Karpas-422 (cell line): ENCODE measurements around the gene IRAG1. TPM values are rescaled to one million over a fixed set of nuclear protein-coding genes. Genes with fewer than 3 reads are reported as not detected.

Experiments
- DNase-seq: peaks from one replicate; pipeline ENCODE4 v3.0.0-alpha.2; 2015
- H2AFZ ChIP-seq: fragments of 200-600 bp; sonication (generic); 2 replicates; pipeline ENCODE4 v1.6.1; 2014; ENCODE audit warnings: antibody characterized with exemption, low read length, mixed read lengths
- H3K27ac ChIP-seq: fragments of 200-600 bp; sonication (generic); 2 replicates; pipeline ENCODE4 v1.5.1; 2014; ENCODE audit warnings: mild to moderate bottlenecking, low read length, moderate library complexity
- H3K27me3 ChIP-seq: fragments of 200-600 bp; sonication (generic); 2 replicates; pipeline ENCODE4 v1.6.1; 2014; ENCODE audit warnings: low read length, mixed read lengths
- H3K36me3 ChIP-seq: fragments of 200-600 bp; sonication (generic); 2 replicates; pipeline ENCODE4 v1.6.1; 2014; ENCODE audit warnings: low read length, mixed read lengths; ENCODE audit not compliant: insufficient read depth
- H3K4me1 ChIP-seq: fragments of 200-600 bp; sonication (generic); 2 replicates; pipeline ENCODE4 v1.6.1; 2014; ENCODE audit warnings: mild to moderate bottlenecking, low read length, mixed read lengths
- H3K4me2 ChIP-seq: fragments of 200-600 bp; sonication (generic); 2 replicates; pipeline ENCODE4 v1.6.1; 2014; ENCODE audit warnings: low read length, low read depth, mild to moderate bottlenecking; ENCODE audit not compliant: poor library complexity, severe bottlenecking
- H3K4me3 ChIP-seq: fragments of 200-600 bp; sonication (generic); 2 replicates; pipeline ENCODE4 v1.5.1; 2014; ENCODE audit warnings: mild to moderate bottlenecking, antibody characterized with exemption, low read length, mixed read lengths
- H3K79me2 ChIP-seq: fragments of 200-600 bp; sonication (generic); 2 replicates; pipeline ENCODE4 v1.6.1; 2014; ENCODE audit warnings: mild to moderate bottlenecking, low read length, mixed read lengths
- H3K9ac ChIP-seq: fragments of 200-600 bp; sonication (generic); 2 replicates; pipeline ENCODE4 v1.6.0; 2014; ENCODE audit warnings: low read length
- H3K9me2 ChIP-seq: fragments of 200-600 bp; sonication (generic), shearing (Covaris generic); replicated peaks from 2 replicates; pipeline ENCODE4 v1.6.0; 2014; ENCODE audit warnings: mild to moderate bottlenecking, low read length, moderate library complexity; ENCODE audit not compliant: insufficient read depth
- H3K9me3 ChIP-seq: fragments of 300-700, 200-600 bp; sonication (generic); 2 replicates; pipeline ENCODE4 v1.6.1; 2014; ENCODE audit warnings: low read length, mixed read lengths
- H4K20me1 ChIP-seq: fragments of 200-600 bp; sonication (generic); 2 replicates; pipeline ENCODE4 v1.6.1; 2014; ENCODE audit warnings: mild to moderate bottlenecking, antibody characterized with exemption, low read length, low read depth; ENCODE audit not compliant: insufficient read depth
- total RNA-seq: library from RNA; depleted of rRNA; stranded (reverse); fragments of >200 nt; shearing (Covaris generic); gene quantifications from 2 replicates; pipeline ENCODE4 v1.2.3, GENCODE V29; 2014; ENCODE audit warnings: low replicate concordance

IRAG1 gene
- total RNA-seq, 1 experiment from 2014 or later: not detected

GRCh38 chr11:10657308-10658271 is 36.0 kb downstream of the IRAG1 start:
- Histone ChIP-seq H2AFZ (no peak overlapping the region), H3K4me2 (no peak overlapping the region)
- no peak for DNase-seq

DNA sequence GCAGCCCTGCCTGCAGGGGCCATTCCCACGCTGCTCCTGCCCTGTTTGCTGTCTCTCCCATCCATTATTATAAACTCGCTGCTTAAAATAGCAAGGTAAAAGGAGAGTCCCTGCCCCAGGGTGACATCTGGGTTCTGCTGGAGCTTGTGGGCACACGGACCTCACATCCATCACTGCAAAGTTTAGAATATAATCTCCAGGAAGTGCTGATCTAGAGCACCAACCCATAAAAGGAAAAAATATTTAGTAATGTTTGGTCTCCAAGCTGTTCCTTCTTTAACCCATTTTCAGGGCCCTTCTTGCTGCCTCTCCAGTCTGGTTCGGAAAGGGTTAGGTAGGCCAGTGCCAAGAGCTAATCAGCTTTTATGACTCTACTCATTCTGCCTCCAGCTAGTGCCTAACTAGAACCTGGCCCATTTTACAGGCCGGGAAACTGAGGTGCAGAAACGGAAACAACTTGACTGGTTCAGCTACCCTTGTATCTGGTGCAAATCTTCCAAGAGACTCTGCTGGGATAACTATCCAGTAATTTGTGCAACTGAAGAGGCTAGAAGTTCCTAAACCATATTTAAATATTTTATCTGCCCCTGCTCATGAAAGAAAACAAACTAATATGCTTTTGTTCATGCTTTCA is 37.5 kb downstream of the IRAG1 start:
- Histone ChIP-seq H2AFZ (no peak overlapping the region), H3K9ac (no peak overlapping the region), H4K20me1 (no peaks in the 10 kb centered on the region), H3K27me3 (no peaks in the 10 kb centered on the region), H3K9me2 (no peaks in the 10 kb centered on the region), H3K4me2 (no peak overlapping the region), H3K9me3 (no peaks in the 10 kb centered on the region), H3K79me2 (no peaks in the 10 kb centered on the region), H3K4me1 (no peaks in the 10 kb centered on the region), H3K27ac (no peak overlapping the region), H3K36me3 (no peaks in the 10 kb centered on the region), H3K4me3 (no peak overlapping the region)
- no peak for DNase-seq

More at GRCh38 chr11:10657308-10658271, 36.0 kb downstream of the IRAG1 start:
- Histone ChIP-seq H3K4me3 (no peak overlapping the region), H3K9me2 (no peaks in the 10 kb centered on the region), H3K79me2 (no peaks in the 10 kb centered on the region), H3K9me3 (no peaks in the 10 kb centered on the region), H3K27ac (no peak overlapping the region), H3K4me1 (no peaks in the 10 kb centered on the region), H3K9ac (no peak overlapping the region), H4K20me1 (no peaks in the 10 kb centered on the region), H3K36me3 (no peaks in the 10 kb centered on the region), H3K27me3 (no peaks in the 10 kb centered on the region)

DNA sequence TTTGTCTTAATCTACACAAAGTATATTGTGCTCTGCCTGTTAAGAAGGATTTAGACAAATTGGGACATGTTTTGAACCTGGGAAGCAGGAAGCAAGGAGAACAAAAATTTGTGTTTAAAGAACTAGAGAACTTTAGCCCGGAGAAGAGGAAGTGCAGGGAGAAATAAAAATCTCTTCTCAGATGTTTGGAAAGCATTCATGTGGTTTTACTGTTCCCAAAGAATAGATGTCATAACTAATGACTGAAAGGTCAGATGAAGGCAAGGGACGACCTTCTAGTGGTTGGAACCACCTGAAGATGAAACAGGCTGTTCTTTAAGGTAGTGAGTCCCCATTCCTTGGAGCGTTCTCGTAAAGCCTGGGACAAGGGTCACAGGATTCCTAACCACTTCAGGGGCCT is 38.3 kb downstream of the IRAG1 start:
- H3K79me2 ChIP-seq: no peaks in the 10 kb centered on the region
- no peaks in the 10 kb centered on the region for H4K20me1 ChIP-seq
- H3K9ac ChIP-seq: no peak overlapping the region
- no peaks in the 10 kb centered on the region for H3K9me3 ChIP-seq
- DNase-seq: no peak
- no peaks in the 10 kb centered on the region for H3K9me2 ChIP-seq
- H3K4me3 ChIP-seq: no peak overlapping the region
- H3K27ac ChIP-seq: no peak overlapping the region
- H3K4me2 ChIP-seq: no peak overlapping the region
- H3K27me3 ChIP-seq: no peaks in the 10 kb centered on the region
- H2AFZ ChIP-seq: no peak overlapping the region
- no peaks in the 10 kb centered on the region for H3K36me3 ChIP-seq
- H3K4me1 ChIP-seq: no peaks in the 10 kb centered on the region

DNA sequence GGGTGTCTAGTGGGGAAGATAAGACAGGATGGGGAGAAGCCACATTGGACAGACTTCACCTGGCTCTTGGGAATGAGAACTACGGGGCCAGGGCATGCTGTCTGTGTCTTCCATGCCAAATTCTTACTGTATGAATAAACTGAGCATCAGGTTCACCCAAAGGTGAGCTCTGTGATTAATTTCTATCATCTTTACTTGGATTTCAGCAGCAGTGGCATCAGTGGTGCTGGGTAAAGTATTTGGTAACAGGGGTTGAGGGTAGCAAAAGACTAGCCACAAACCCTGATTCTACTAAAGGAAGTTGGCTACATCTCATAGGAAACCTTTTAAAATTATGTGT is 38.8 kb downstream of the IRAG1 start:
- no peaks in the 10 kb centered on the region for H3K4me1 ChIP-seq
- no peaks in the 10 kb centered on the region for H3K27me3 ChIP-seq
- no peak overlapping the region for H3K9ac ChIP-seq
- H3K4me3 ChIP-seq: no peak overlapping the region
- H3K79me2 ChIP-seq: no peaks in the 10 kb centered on the region
- H2AFZ ChIP-seq: no peak overlapping the region
- H3K4me2 ChIP-seq: no peak overlapping the region
- H3K36me3 ChIP-seq: no peaks in the 10 kb centered on the region
- no peaks in the 10 kb centered on the region for H3K9me2 ChIP-seq
- DNase-seq: no peak
- H3K9me3 ChIP-seq: no peaks in the 10 kb centered on the region
- H3K27ac ChIP-seq: no peak overlapping the region
- H4K20me1 ChIP-seq: no peaks in the 10 kb centered on the region

- Histone ChIP-seq H3K4me2 (no peak overlapping the region), H3K9me2 (no peaks in the 10 kb centered on the region), H3K9ac (no peak overlapping the region), H3K27me3 (no peaks in the 10 kb centered on the region), H3K79me2 (no peaks in the 10 kb centered on the region), H3K4me1 (no peaks in the 10 kb centered on the region), H3K4me3 (no peak overlapping the region), H2AFZ (no peak overlapping the region), H4K20me1 (no peaks in the 10 kb centered on the region), H3K36me3 (no peaks in the 10 kb centered on the region), H3K9me3 (no peaks in the 10 kb centered on the region), H3K27ac (no peak overlapping the region)
- peak; percentile 80 for DNase-seq
Measured at GRCh38 chr11:10653946-10654810, 39.4 kb downstream of the IRAG1 start.

DNA sequence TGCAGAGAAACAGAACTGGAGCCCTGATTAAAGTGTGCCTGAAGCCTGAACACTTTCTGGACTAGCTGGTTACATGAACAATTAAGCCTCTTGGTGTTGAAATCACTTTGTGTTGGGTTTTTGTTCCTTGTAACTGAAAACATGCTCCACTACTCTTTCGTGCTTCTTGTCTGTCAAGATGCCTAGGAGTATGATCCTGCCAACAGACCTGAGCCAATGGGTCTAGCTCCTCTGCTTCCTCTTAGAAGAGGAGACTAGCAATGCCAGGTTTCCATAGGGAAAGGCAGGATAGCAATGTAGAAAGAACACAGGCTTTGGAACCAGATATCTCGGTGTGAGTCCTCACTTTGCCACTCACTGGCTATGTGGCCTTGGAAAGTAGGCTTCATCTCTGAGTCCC is 40.3 kb downstream of the IRAG1 start:
- Histone ChIP-seq H3K9me2 (no peaks in the 10 kb centered on the region), H3K4me2 (no peak overlapping the region), H3K9ac (no peak overlapping the region), H3K9me3 (no peaks in the 10 kb centered on the region), H3K79me2 (no peaks in the 10 kb centered on the region), H3K27ac (no peak overlapping the region), H2AFZ (no peak overlapping the region; the same call in 1 of the 2 replicates), H3K4me3 (no peak overlapping the region), H4K20me1 (no peaks in the 10 kb centered on the region), H3K27me3 (no peaks in the 10 kb centered on the region), H3K36me3 (no peaks in the 10 kb centered on the region), H3K4me1 (no peaks in the 10 kb centered on the region)
- no peak for DNase-seq

- no peak overlapping the region for H3K4me2 ChIP-seq
- H3K36me3 ChIP-seq: no peaks in the 10 kb centered on the region
- no peaks in the 10 kb centered on the region for H3K27me3 ChIP-seq
- H2AFZ ChIP-seq: no peak overlapping the region
- H3K4me3 ChIP-seq: no peak overlapping the region
- no peaks in the 10 kb centered on the region for H4K20me1 ChIP-seq
- H3K27ac ChIP-seq: no peak overlapping the region
- DNase-seq: no peak
- no peaks in the 10 kb centered on the region for H3K9me2 ChIP-seq
- no peaks in the 10 kb centered on the region for H3K4me1 ChIP-seq
- no peak overlapping the region for H3K9ac ChIP-seq
- H3K9me3 ChIP-seq: no peaks in the 10 kb centered on the region
- H3K79me2 ChIP-seq: no peaks in the 10 kb centered on the region
Measured at GRCh38 chr11:10651656-10652361, 41.7 kb downstream of the IRAG1 start.
